Epithelial cell of prostate (primary cell): Measurements from ENCODE around the gene CTAGE15.
"Not testable (repeated sequence)": the region's sequence is repeated elsewhere in the genome, so short reads cannot be mapped to it uniquely, and the experiment has no call there.

ENCODE experiments used
- DNase-seq: peaks from one replicate; pipeline ENCODE4 v3.0.0-alpha.2; 2011; ENCODE audit warnings: low read depth, low spot score
- H3K27ac ChIP-seq: fragments of 450-650 bp; 2 replicates; pipeline ENCODE4 v1.5.1; 2017; ENCODE audit warnings: mild to moderate bottlenecking

The CTAGE15 gene

DNA sequence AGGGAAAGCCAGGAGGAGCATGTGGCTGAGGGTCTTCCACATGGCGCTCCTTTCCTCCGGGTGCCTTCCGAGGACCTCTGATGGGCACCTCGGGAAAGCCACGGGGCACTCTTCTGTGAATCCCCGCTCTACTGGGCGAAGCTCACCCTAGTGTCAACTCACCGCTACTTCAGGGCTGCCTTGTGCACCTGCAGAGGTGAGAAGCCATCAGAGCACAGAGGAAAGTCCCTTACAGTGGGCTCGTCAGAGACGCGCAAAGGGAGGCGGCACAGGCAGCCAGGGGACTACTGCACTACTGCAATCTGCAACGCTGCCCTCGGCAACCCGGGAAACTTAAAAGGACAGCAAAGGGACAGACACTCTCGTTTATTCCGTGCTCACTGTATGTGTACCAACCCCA, 50.5 kb downstream of the CTAGE15 start:
- DNase-seq: not testable (repeated sequence)

More for the DNA sequence above, 50.5 kb downstream of the CTAGE15 start:
- H3K27ac ChIP-seq: not testable (repeated sequence)
